Upper lobe of left lung (tissue), 4 donors: ENCODE results near the gene CSH2.
"Not testable (repeated sequence)": the region's sequence is repeated elsewhere in the genome, so short reads cannot be mapped to it uniquely, and the experiment has no call there.

Experiments
- CTCF ChIP-seq, 6 experiments: fragments of 450-650 bp in 4 of 6; fragments of 200-600 bp in 2 of 6; sonication (generic) in 2 of 6; IDR thresholded peaks; one replicate each; pipeline ENCODE4 v1.5.1; 2016 to 2019; ENCODE audit warnings: antibody characterized with exemption in 6 of 6
- EP300 ChIP-seq, 4 donors: sonication (generic); formaldehyde crosslinking; IDR thresholded peaks; one replicate each; pipeline ENCODE4 v1.5.1; 2017; ENCODE audit warnings: antibody characterized with exemption in 4 of 4, control low read depth in 2 of 4
- POLR2A ChIP-seq, 4 donors: fragments of 450-650 bp; IDR thresholded peaks; one replicate each; pipeline ENCODE4 v1.5.1; 2016 to 2017; ENCODE audit warnings: antibody characterized with exemption in 4 of 4, mild to moderate bottlenecking in 2 of 4
- POLR2AphosphoS5 ChIP-seq, 2 donors: sonication (generic); formaldehyde crosslinking; IDR thresholded peaks; one replicate each; pipeline ENCODE4 v1.5.1; 2017; ENCODE audit warnings: antibody characterized with exemption in 2 of 2

GRCh38 chr17:63896524-63897354 is 23.3 kb upstream of the CSH2 start, which contains the start of gene CSH1:
- TF ChIP-seq POLR2AphosphoS5, POLR2A, CTCF, EP300 (IDR thresholded peaks at IDR 0.05): not testable (repeated sequence)
